WTC11 (cell line): ENCODE measurements around the gene LRSAM1. TPM values are rescaled to one million over a fixed set of nuclear protein-coding genes. Genes with fewer than 3 reads are reported as not detected.

Experiments
- ATAC-seq: fragments of 200-7000 bp; cut with Tn5 transposase; 2 replicates; pipeline ENCODE4 v1.10.0; 2021; ENCODE audit warnings: mild to moderate bottlenecking, moderate library complexity
- CTCF ChIA-PET: fragments of 300-600 bp; sonication (Branson Sonifier 250); formaldehyde crosslinking; loops from one replicate; lab custom pipeline; 2021; ENCODE audit warnings: antibody characterized with exemption; lab: Charles Lee
- POLR2A ChIA-PET: fragments of 350-600 bp; sonication (Branson Sonifier 250); formaldehyde crosslinking; loops from one replicate; lab custom pipeline; 2021; ENCODE audit warnings: antibody characterized with exemption; lab: Charles Lee
- DNase-seq: peaks from one replicate; pipeline ENCODE4 v3.0.0; 2021; ENCODE audit warnings: low spot score
- H3K27ac Mint-ChIP-seq: 2 replicates; pipeline ENCODE4 v1.8.0; 2021; ENCODE audit warnings: mixed read lengths
- H3K27me3 Mint-ChIP-seq: 2 replicates; pipeline ENCODE4 v1.8.0; 2021; ENCODE audit warnings: low read depth, mild to moderate bottlenecking, moderate library complexity, mixed read lengths
- H3K36me3 Mint-ChIP-seq: 2 replicates; pipeline ENCODE4 v1.8.0; 2021; ENCODE audit warnings: mixed read lengths
- H3K4me1 Mint-ChIP-seq: 2 replicates; pipeline ENCODE4 v1.8.0; 2022; ENCODE audit warnings: mixed read lengths
- H3K4me3 Mint-ChIP-seq: 2 replicates; pipeline ENCODE4 v1.8.0; 2021; ENCODE audit warnings: mild to moderate bottlenecking, moderate library complexity, mixed read lengths
- H3K9me3 Mint-ChIP-seq: 2 replicates; pipeline ENCODE4 v1.8.0; 2021; ENCODE audit warnings: mixed read lengths
- EMX1 ChIP-seq: fragments of 250-450 bp; sonication (Bioruptor Pico); IDR thresholded peaks from 2 replicates; pipeline ENCODE4 v1.8.0; 2021; ENCODE audit warnings: mild to moderate bottlenecking
- JUN ChIP-seq: sonication (generic); formaldehyde crosslinking; IDR thresholded peaks from 2 replicates; pipeline ENCODE4 v1.8.0; 2023; ENCODE audit warnings: mild to moderate bottlenecking, missing genetic modification reagents
- NR3C1 ChIP-seq: sonication (generic); formaldehyde crosslinking; conservative IDR thresholded peaks from 2 replicates; pipeline ENCODE4 v1.8.1; 2023; ENCODE audit warnings: low read depth, mild to moderate bottlenecking, missing genetic modification reagents
- RELA ChIP-seq: sonication (generic); formaldehyde crosslinking; IDR thresholded peaks from 2 replicates; pipeline ENCODE4 v1.8.1; 2022; ENCODE audit warnings: missing genetic modification reagents, mild to moderate bottlenecking, borderline replicate concordance
- ZBTB21 ChIP-seq: sonication (generic); formaldehyde crosslinking; IDR thresholded peaks from 2 replicates; pipeline ENCODE4 v1.8.1; 2023; ENCODE audit warnings: mild to moderate bottlenecking, missing genetic modification reagents, borderline replicate concordance
- ZNF232 ChIP-seq: sonication (generic); formaldehyde crosslinking; IDR thresholded peaks from 2 replicates; pipeline ENCODE4 v1.8.0; 2022; ENCODE audit warnings: mild to moderate bottlenecking, missing genetic modification reagents
- ZNF263 ChIP-seq: sonication (generic); formaldehyde crosslinking; IDR thresholded peaks from 2 replicates; pipeline ENCODE4 v1.8.1; 2022; ENCODE audit warnings: low read depth, mild to moderate bottlenecking, moderate library complexity, missing genetic modification reagents
- ZNF317 ChIP-seq: sonication (generic); formaldehyde crosslinking; IDR thresholded peaks from 2 replicates; pipeline ENCODE4 v1.8.1; 2023; ENCODE audit warnings: low read depth, mild to moderate bottlenecking, moderate library complexity, missing genetic modification reagents, borderline replicate concordance
- ZNF396 ChIP-seq: fragments of 250-450 bp; sonication (Bioruptor Pico); IDR thresholded peaks from 2 replicates; pipeline ENCODE4 v1.8.0; 2021; ENCODE audit warnings: mild to moderate bottlenecking, moderate library complexity, borderline replicate concordance
- ZNF416 ChIP-seq: fragments of 250-450 bp; sonication (Bioruptor Pico); IDR thresholded peaks from 2 replicates; pipeline ENCODE4 v1.9.0; 2021; ENCODE audit warnings: mild to moderate bottlenecking, inconsistent platforms
- total RNA-seq: library from RNA; stranded (reverse); gene quantifications from 3 replicates; pipeline ENCODE4 v1.2.3, GENCODE V29; 2021
- TF ChIP-seq, protein P1 (sequence below): sonication (generic); formaldehyde crosslinking; IDR thresholded peaks from 2 replicates; pipeline ENCODE4 v1.8.0; 2022; ENCODE audit warnings: mild to moderate bottlenecking, missing genetic modification reagents
- TF ChIP-seq, protein P2 (sequence below): sonication (generic); formaldehyde crosslinking; IDR thresholded peaks from 2 replicates; pipeline ENCODE4 v1.8.0; 2022; ENCODE audit warnings: mild to moderate bottlenecking, missing genetic modification reagents
- TF ChIP-seq, protein P3 (sequence below): sonication (generic); formaldehyde crosslinking; IDR thresholded peaks from 2 replicates; pipeline ENCODE4 v1.8.0; 2022; ENCODE audit warnings: mild to moderate bottlenecking, missing genetic modification reagents
- TF ChIP-seq, protein P4 (sequence below): sonication (generic); formaldehyde crosslinking; IDR thresholded peaks from 2 replicates; pipeline ENCODE4 v1.8.0; 2023; ENCODE audit warnings: missing genetic modification reagents
- TF ChIP-seq, protein P5 (sequence below): sonication (generic); formaldehyde crosslinking; IDR thresholded peaks from 2 replicates; pipeline ENCODE4 v1.8.1; 2022; ENCODE audit warnings: low read depth, missing genetic modification reagents, borderline replicate concordance

The LRSAM1 gene
- total RNA-seq, 1 experiment from 2014 or later = 32.4 TPM

DNA sequence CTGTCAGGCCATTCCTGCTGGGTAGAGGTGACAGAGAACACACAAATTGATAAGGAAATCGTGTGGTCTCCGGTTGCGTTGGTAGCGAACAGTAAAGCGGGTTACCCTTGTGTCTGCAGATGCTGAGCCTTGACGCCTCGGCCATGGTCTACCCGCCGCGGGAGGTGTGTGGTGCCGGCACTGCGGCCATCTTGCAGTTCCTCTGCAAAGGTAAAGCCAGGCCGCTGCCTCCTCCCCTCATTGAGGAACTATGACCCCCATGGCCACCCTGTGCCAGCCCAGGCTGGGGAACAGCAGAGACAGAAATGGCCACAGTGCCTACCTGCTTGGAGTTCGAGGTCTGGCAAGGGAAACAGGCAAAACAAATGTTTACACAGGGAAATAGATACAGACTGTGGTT, 16.3 kb downstream of the LRSAM1 start:
- TF ChIP-seq NR3C1 (CRISPR knock-in tag) (no peak), JUN (CRISPR knock-in tag) (no peak)
- Mint-ChIP-seq H3K9me3 (no peaks in the 10 kb centered on the region), H3K4me3 (no peak overlapping the region), H3K36me3 (peaks cover 36% of the 10 kb centered on the region), H3K27me3 (no peaks in the 10 kb centered on the region), H3K27ac (no peak overlapping the region), H3K4me1 (0 out of 2 replicates have a peak, but pooled peaks cover 4% of the 10 kb centered on the region)
- no peak for ATAC-seq
- no peak for DNase-seq
- ChIA-PET POLR2A (no interaction called here), CTCF (interaction anchor here (0.9 kb wide), 1 partner anchor 37 kb away, joined by 4 read pairs; no protein-coding TSS in a partner anchor)

DNA sequence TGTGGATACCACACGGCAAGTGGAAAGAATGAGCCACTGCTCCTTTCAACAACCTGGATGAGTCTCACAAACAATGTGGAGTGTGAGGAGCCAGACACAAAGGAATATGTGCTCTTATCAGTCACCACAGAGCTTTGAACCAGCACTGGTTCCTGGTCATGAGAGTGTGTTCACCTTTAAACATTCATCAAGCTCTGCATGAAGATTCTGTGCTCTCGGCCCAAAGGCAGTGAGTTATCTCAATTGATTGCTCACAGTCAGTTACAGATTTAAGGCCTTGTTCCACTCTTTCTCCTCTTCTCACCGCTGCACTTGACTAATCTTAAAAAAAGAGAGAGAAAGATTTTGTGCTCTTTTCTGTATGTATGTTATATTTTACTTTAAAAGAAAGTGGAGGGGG, 19.4 kb downstream of the LRSAM1 start:
- H3K9me3 Mint-ChIP-seq = no peaks in the 10 kb centered on the region
- POLR2A ChIA-PET = interaction anchor here (0.6 kb wide), 1 partner anchor 18 kb away, joined by 3 read pairs; no protein-coding TSS in a partner anchor
- H3K4me1 Mint-ChIP-seq = 0 out of 2 replicates have a peak, but pooled peaks cover 4% of the 10 kb centered on the region
- TF ChIP-seq EMX1 (CRISPR knock-in tag) (no peak), ZBTB21 (CRISPR knock-in tag) (no peak), ZNF396 (CRISPR knock-in tag) (no peak)
- TF ChIP-seq, protein P1, sequence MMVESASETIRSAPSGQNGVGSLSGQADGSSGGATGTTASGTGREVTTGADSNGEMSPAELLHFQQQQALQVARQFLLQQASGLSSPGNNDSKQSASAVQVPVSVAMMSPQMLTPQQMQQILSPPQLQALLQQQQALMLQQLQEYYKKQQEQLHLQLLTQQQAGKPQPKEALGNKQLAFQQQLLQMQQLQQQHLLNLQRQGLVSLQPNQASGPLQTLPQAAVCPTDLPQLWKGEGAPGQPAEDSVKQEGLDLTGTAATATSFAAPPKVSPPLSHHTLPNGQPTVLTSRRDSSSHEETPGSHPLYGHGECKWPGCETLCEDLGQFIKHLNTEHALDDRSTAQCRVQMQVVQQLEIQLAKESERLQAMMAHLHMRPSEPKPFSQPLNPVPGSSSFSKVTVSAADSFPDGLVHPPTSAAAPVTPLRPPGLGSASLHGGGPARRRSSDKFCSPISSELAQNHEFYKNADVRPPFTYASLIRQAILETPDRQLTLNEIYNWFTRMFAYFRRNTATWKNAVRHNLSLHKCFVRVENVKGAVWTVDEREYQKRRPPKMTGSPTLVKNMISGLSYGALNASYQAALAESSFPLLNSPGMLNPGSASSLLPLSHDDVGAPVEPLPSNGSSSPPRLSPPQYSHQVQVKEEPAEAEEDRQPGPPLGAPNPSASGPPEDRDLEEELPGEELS = no peak
- TF ChIP-seq, all 79 proteins: peak for 0
- no peak for ATAC-seq
- H3K27me3 Mint-ChIP-seq = no peaks in the 10 kb centered on the region
- H3K4me3 Mint-ChIP-seq = no peak overlapping the region
- DNase-seq = no peak
- no peak overlapping the region for H3K27ac Mint-ChIP-seq
- peaks cover 44% of the 10 kb centered on the region for H3K36me3 Mint-ChIP-seq
- CTCF ChIA-PET = interaction anchor here (0.7 to 2.0 kb wide), 6 partner anchors 10 to 264 kb away, joined by 3 to 9 read pairs (median 4); partner anchors contain the start of gene TOR2A

DNA sequence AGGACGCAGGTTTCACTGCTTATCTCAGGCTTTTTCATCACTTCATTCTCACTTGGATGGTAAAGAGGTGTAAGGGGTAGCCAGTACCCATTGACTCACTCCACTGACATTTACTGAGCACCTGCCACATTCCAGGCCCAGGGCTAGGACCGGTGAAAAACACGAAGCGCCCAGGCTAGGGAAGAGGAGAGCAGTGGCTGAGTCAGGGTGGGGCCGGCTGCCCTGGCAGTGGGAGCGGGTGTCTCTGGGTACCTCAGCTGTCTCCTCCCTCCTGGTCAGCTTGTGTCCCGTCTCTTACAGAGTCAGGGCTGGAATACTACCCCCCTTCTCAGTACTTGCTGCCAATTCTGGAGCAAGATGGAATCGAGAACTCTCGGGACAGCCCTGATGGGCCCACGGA, 22.2 kb downstream of the LRSAM1 start:
- ATAC-seq = no peak
- ChIA-PET POLR2A (interaction anchor here (0.7 kb wide), 1 partner anchor 287 kb away, joined by 3 read pairs; no protein-coding TSS in a partner anchor), CTCF (interaction anchor here (1.1 kb wide), 1 partner anchor 30 kb away, joined by 4 read pairs; no protein-coding TSS in a partner anchor)
- no peak for DNase-seq
- Mint-ChIP-seq H3K27me3 (no peaks in the 10 kb centered on the region), H3K36me3 (peaks cover 42% of the 10 kb centered on the region), H3K9me3 (no peaks in the 10 kb centered on the region), H3K4me1 (0 out of 2 replicates have a peak, but pooled peaks cover 4% of the 10 kb centered on the region), H3K4me3 (no peak overlapping the region), H3K27ac (no peak overlapping the region)
- no peak for TF ChIP-seq ZNF232 (CRISPR knock-in tag)
- no peak for TF ChIP-seq ZNF416 (CRISPR knock-in tag)
- no peak for TF ChIP-seq ZNF263
- TF ChIP-seq, protein P2, sequence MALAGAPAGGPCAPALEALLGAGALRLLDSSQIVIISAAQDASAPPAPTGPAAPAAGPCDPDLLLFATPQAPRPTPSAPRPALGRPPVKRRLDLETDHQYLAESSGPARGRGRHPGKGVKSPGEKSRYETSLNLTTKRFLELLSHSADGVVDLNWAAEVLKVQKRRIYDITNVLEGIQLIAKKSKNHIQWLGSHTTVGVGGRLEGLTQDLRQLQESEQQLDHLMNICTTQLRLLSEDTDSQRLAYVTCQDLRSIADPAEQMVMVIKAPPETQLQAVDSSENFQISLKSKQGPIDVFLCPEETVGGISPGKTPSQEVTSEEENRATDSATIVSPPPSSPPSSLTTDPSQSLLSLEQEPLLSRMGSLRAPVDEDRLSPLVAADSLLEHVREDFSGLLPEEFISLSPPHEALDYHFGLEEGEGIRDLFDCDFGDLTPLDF = no peak
- no peak for TF ChIP-seq ZNF317 (CRISPR knock-in tag)
- TF ChIP-seq, protein P3, sequence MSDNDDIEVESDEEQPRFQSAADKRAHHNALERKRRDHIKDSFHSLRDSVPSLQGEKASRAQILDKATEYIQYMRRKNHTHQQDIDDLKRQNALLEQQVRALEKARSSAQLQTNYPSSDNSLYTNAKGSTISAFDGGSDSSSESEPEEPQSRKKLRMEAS = no peak
- TF ChIP-seq, protein P4, sequence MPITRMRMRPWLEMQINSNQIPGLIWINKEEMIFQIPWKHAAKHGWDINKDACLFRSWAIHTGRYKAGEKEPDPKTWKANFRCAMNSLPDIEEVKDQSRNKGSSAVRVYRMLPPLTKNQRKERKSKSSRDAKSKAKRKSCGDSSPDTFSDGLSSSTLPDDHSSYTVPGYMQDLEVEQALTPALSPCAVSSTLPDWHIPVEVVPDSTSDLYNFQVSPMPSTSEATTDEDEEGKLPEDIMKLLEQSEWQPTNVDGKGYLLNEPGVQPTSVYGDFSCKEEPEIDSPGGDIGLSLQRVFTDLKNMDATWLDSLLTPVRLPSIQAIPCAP = no peak
- no peak for TF ChIP-seq RELA (CRISPR knock-in tag)
- TF ChIP-seq, protein P5, sequence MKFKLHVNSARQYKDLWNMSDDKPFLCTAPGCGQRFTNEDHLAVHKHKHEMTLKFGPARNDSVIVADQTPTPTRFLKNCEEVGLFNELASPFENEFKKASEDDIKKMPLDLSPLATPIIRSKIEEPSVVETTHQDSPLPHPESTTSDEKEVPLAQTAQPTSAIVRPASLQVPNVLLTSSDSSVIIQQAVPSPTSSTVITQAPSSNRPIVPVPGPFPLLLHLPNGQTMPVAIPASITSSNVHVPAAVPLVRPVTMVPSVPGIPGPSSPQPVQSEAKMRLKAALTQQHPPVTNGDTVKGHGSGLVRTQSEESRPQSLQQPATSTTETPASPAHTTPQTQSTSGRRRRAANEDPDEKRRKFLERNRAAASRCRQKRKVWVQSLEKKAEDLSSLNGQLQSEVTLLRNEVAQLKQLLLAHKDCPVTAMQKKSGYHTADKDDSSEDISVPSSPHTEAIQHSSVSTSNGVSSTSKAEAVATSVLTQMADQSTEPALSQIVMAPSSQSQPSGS (CRISPR knock-in tag) = no peak
